Common myeloid progenitor, CD34-positive (primary cell): Measurements from ENCODE around the gene MEX3A.
A peak's percentile ranks its signal among the peaks of the same experiment; 100 is the strongest.
"Not testable (repeated sequence)": the region's sequence is repeated elsewhere in the genome, so short reads cannot be mapped to it uniquely, and the experiment has no call there.

Experiments
- CTCF ChIA-PET: fragments of 350-600 bp; sonication (Branson Sonifier 250); formaldehyde crosslinking; loops from one replicate; lab custom pipeline; 2021; ENCODE audit warnings: antibody characterized with exemption; lab: Charles Lee
- POLR2A ChIA-PET: fragments of 350-600 bp; sonication (Branson Sonifier 250); formaldehyde crosslinking; loops from one replicate; lab custom pipeline; 2021; ENCODE audit warnings: antibody characterized with exemption; lab: Charles Lee
- DNase-seq, 3 donors: peaks; one replicate each; pipeline versions ENCODE4 v3.0.0 to v3.0.0-alpha.2; 2013
- H3K27ac ChIP-seq, 2 experiments: 1 replicate in 1 of 2; 2 replicates in 1 of 2; pipeline ENCODE4 v1.7.0; 2013; ENCODE audit warnings: inconsistent platforms in 2 of 2, low read length in 2 of 2, mild to moderate bottlenecking in 2 of 2, low read depth in 1 of 2, moderate library complexity in 1 of 2; ENCODE audit not compliant: severe bottlenecking in 2 of 2, insufficient read depth in 1 of 2, poor library complexity in 1 of 2
- H3K27me3 ChIP-seq, 5 experiments: replicated peaks in 2 of 5; 1 replicate in 3 of 5; 2 replicates in 2 of 5; pipeline versions ENCODE4 v1.6.1 to v1.7.0; 2013; ENCODE audit warnings: low read length in 4 of 5, mild to moderate bottlenecking in 2 of 5, moderate library complexity in 2 of 5, inconsistent platforms in 1 of 5; ENCODE audit not compliant: insufficient read depth in 5 of 5, control insufficient read depth in 4 of 5
- H3K36me3 ChIP-seq, 4 experiments: 1 replicate in 2 of 4; 2 replicates in 2 of 4; pipeline versions ENCODE4 v1.6.1 to v1.7.0; 2013; ENCODE audit warnings: low read length in 3 of 4, control low read depth in 1 of 4, mild to moderate bottlenecking in 1 of 4; ENCODE audit not compliant: control insufficient read depth in 4 of 4, insufficient read depth in 4 of 4
- H3K4me1 ChIP-seq, 4 experiments: 1 replicate in 3 of 4; 2 replicates in 1 of 4; pipeline versions ENCODE4 v1.6.1 to v1.7.1; 2013; ENCODE audit warnings: low read length in 3 of 4, mild to moderate bottlenecking in 3 of 4, control low read depth in 1 of 4, inconsistent platforms in 1 of 4, moderate library complexity in 1 of 4; ENCODE audit not compliant: control insufficient read depth in 4 of 4, insufficient read depth in 4 of 4; ENCODE audit errors: control extremely low read depth in 1 of 4
- H3K4me3 ChIP-seq, 7 experiments: 1 replicate in 4 of 7; 2 replicates in 3 of 7; pipeline versions ENCODE4 v1.5.1 to v1.7.0; 2013; ENCODE audit warnings: mild to moderate bottlenecking in 7 of 7, low read length in 6 of 7, moderate library complexity in 6 of 7, inconsistent platforms in 2 of 7, low read depth in 2 of 7, control low read depth in 1 of 7; ENCODE audit not compliant: insufficient read depth in 4 of 7, control insufficient read depth in 1 of 7; ENCODE audit errors: extremely low read depth in 1 of 7
- H3K9me3 ChIP-seq, 5 experiments: 1 replicate in 4 of 5; 2 replicates in 1 of 5; pipeline versions ENCODE4 v1.6.1 to v1.7.1; 2013; ENCODE audit warnings: low read length in 4 of 5, mild to moderate bottlenecking in 2 of 5, inconsistent platforms in 1 of 5, low read depth in 1 of 5, moderate library complexity in 1 of 5; ENCODE audit not compliant: control insufficient read depth in 4 of 5, insufficient read depth in 2 of 5; ENCODE audit errors: control extremely low read depth in 1 of 5
- WGBS: methylation state at CpG from one replicate; pipeline ENCODE4 v1.1.5; 2013; ENCODE audit not compliant: insufficient coverage; 5-methylcytosine and 5-hydroxymethylcytosine counted together

The MEX3A gene

GRCh38 chr1:156118177-156118868, 36.1 kb upstream of the MEX3A start:
- Histone ChIP-seq H3K4me1 (peaks cover 3 to 59% (median 51%) of the 10 kb centered on the region in 4 experiments), H3K4me3 (no peak overlapping the region), H3K27me3 (peaks cover 0 to 34% (median 22%) of the 10 kb centered on the region in 5 experiments), H3K36me3 (peaks cover 0 to 8% (median 0%) of the 10 kb centered on the region in 4 experiments), H3K27ac (peak overlapping the region in 1 of 2 experiments; percentile 29), H3K9me3 (no peaks in the 10 kb centered on the region)
- ChIA-PET CTCF (interaction anchor here (1.4 to 33.0 kb wide), 4 partner anchors 11 to 23 kb away, joined by 3 to 1191 read pairs (median 60); partner anchors contain the start of gene MEX3A), POLR2A (interaction anchor here (0.9 kb wide), 1 partner anchor 9 kb away, joined by 4 read pairs; no protein-coding TSS in a partner anchor)
- WGBS: 100% methylated on average over 7 of the region's 8 CpGs
- DNase-seq: no peak

- DNase-seq: no peak
- 100% methylated on average over 7 of the region's 13 CpGs for WGBS
- peak overlapping the region in 1 of 2 experiments; percentile 29 for H3K27ac ChIP-seq
- H3K4me3 ChIP-seq: no peak overlapping the region
- no peaks in the 10 kb centered on the region for H3K9me3 ChIP-seq
- H3K4me1 ChIP-seq: peaks cover 3 to 56% (median 46%) of the 10 kb centered on the region in 4 experiments
- peaks cover 0 to 8% (median 0%) of the 10 kb centered on the region in 4 experiments for H3K36me3 ChIP-seq
- ChIA-PET POLR2A (no interaction called here), CTCF (interaction anchor here (12.0 to 33.0 kb wide), 2 partner anchors 11 to 22 kb away, joined by 115 to 1191 read pairs; partner anchors contain the start of gene MEX3A)
- H3K27me3 ChIP-seq: peaks cover 0 to 41% (median 22%) of the 10 kb centered on the region in 5 experiments
Observed at GRCh38 chr1:156117414-156118176, 35.3 kb upstream of the MEX3A start.

DNA sequence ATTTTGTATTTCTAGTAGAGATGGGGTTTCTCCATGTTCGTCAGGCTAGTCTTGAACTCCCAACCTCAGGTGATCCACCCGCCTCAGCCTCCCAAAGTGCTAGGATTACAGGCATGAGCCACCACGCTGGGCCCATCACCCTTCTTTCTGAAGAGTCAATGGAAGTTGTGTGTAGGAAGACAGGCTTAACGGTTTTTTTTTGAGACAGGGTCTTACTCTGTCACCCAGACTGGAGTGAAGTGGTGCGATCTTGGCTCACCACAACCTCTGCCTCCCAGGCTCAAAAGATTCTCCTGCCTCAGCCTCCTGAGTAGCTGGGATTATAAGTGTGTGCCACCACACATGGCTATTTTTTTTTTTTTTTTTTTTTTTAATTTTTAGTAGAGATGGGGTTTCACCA, 34.5 kb upstream of the MEX3A start:
- H3K4me1 ChIP-seq: peaks cover 3 to 60% (median 49%) of the 10 kb centered on the region in 4 experiments
- not testable (repeated sequence) for H3K9me3 ChIP-seq, DNase-seq, H3K36me3 ChIP-seq, H3K27ac ChIP-seq
- peak overlapping the region in 5 of 7 experiments; percentile 0 to 95 (median 37) for H3K4me3 ChIP-seq
- 100% methylated on average over 1 of the region's 5 CpGs for WGBS
- POLR2A ChIA-PET: interaction anchor here (1.6 to 3.6 kb wide), 2 partner anchors 11 to 19 kb away, joined by 9 to 13 read pairs; no protein-coding TSS in a partner anchor
- H3K27me3 ChIP-seq: peaks cover 0 to 48% (median 23%) of the 10 kb centered on the region in 5 experiments
- CTCF ChIA-PET: interaction anchor here (12.0 to 33.0 kb wide), 2 partner anchors 12 to 21 kb away, joined by 115 to 1191 read pairs; partner anchors contain the start of gene MEX3A

DNA sequence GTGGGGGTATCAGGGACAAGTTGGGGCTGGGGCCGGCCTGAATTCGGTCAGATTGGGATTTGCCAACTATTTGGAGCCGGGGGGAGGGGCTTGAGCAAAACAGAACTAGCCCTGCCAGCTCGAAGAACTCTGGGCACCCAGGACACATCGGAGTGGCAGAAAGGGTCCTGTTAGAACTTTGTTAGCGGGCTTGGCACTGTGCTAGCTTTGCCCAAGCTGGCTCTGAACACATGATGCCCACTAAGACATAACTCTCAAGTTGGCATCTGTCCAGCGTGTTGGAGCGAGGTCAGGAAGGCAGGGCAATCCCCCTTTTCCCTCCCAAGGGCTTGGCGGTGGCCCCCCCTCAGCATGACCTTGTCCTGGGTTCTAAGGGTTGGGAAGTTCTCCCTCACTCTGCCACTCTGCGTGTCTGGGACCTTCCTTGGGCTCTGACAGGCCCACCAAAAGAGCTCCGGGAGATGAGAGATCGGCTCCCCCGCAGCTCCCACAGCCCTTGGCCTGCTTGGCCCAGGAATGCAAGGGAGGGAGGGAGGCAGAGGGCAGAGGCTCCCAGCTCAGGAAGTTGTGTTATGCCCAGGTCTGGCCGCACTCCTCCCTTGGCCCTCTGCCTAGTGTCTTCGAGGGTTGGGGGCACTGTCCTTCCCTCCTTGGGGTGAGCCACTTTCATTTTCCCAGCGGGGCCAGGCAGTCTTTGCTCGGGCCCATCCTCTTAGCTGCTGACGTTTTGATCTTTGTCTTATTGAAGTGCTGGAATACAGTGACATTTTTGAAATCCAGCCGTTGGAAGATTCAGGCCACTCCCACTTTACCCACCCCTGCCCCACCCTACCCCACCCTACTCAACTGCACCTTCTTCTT, 33.5 kb upstream of the MEX3A start:
- WGBS: 15% methylated on average over 16 of the region's 19 CpGs
- CTCF ChIA-PET: interaction anchor here (1.0 to 33.0 kb wide), 3 partner anchors 13 to 20 kb away, joined by 3 to 1191 read pairs (median 115); partner anchors contain the start of gene MEX3A
- Histone ChIP-seq H3K36me3 (peaks cover 0 to 8% (median 0%) of the 10 kb centered on the region in 4 experiments), H3K27me3 (peaks cover 0 to 54% (median 23%) of the 10 kb centered on the region in 5 experiments), H3K9me3 (no peaks in the 10 kb centered on the region), H3K4me1 (peaks cover 3 to 60% (median 49%) of the 10 kb centered on the region in 4 experiments), H3K27ac (peak overlapping the region in 1 of 2 experiments; percentile 86), H3K4me3 (peak overlapping the region; percentile 69 to 95 (median 90))
- peak in 2 of 3 donors; percentile 39 to 48 for DNase-seq
- POLR2A ChIA-PET: interaction anchor here (1.1 to 3.6 kb wide), 6 partner anchors 8 to 19 kb away, joined by 8 to 27 read pairs (median 8); no protein-coding TSS in a partner anchor

DNA sequence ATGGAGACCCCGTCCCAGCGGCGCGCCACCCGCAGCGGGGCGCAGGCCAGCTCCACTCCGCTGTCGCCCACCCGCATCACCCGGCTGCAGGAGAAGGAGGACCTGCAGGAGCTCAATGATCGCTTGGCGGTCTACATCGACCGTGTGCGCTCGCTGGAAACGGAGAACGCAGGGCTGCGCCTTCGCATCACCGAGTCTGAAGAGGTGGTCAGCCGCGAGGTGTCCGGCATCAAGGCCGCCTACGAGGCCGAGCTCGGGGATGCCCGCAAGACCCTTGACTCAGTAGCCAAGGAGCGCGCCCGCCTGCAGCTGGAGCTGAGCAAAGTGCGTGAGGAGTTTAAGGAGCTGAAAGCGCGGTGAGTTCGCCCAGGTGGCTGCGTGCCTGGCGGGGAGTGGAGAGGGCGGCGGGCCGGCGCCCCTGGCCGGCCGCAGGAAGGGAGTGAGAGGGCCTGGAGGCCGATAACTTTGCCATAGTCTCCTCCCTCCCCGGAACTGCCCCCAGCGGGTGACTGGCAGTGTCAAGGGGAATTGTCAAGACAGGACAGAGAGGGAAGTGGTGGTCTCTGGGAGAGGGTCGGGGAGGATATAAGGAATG, 32.8 kb upstream of the MEX3A start:
- 0% methylated on average over 34 of the region's 49 CpGs for WGBS
- peak overlapping the region in 1 of 2 experiments; percentile 86 for H3K27ac ChIP-seq
- peaks cover under 1 to 55% (median 44%) of the 10 kb centered on the region in 4 experiments for H3K4me1 ChIP-seq
- H3K9me3 ChIP-seq: no peaks in the 10 kb centered on the region
- ChIA-PET POLR2A (interaction anchor here (0.8 to 3.6 kb wide), 6 partner anchors 9 to 18 kb away, joined by 4 to 27 read pairs (median 8); no protein-coding TSS in a partner anchor), CTCF (interaction anchor here (0.6 to 33.0 kb wide), 4 partner anchors 14 to 81 kb away, joined by 3 to 1191 read pairs (median 59); partner anchors contain the start of gene MEX3A)
- H3K4me3 ChIP-seq: peak overlapping the region; percentile 69 to 95 (median 90)
- H3K27me3 ChIP-seq: peaks cover 0 to 54% (median 23%) of the 10 kb centered on the region in 5 experiments
- H3K36me3 ChIP-seq: peaks cover 0 to 8% (median 0%) of the 10 kb centered on the region in 4 experiments
- DNase-seq: no peak
